Neural cell (in vitro differentiated cells): Measurements from ENCODE around the gene LNX1. TPM values are rescaled to one million over a fixed set of nuclear protein-coding genes. Genes with fewer than 3 reads are reported as not detected.

ENCODE experiments used
- H2AFZ ChIP-seq: fragments of 200-600, 300-800 bp; sonication (generic), shearing (Covaris generic); 2 replicates; pipeline ENCODE4 v1.6.0; 2014; ENCODE audit warnings: low read depth, mild to moderate bottlenecking, antibody characterized with exemption, low read length, moderate library complexity
- H3F3A ChIP-seq: fragments of 200-600 bp; shearing (Covaris generic); 2 replicates; pipeline ENCODE4 v1.6.1; 2016; ENCODE audit warnings: mild to moderate bottlenecking, moderate library complexity, mixed read lengths, antibody characterized with exemption, low read length; ENCODE audit not compliant: insufficient read depth, poor library complexity, severe bottlenecking
- H3K27ac ChIP-seq: fragments of 200-600, 300-800 bp; sonication (generic), shearing (Covaris generic); 2 replicates; pipeline ENCODE4 v1.5.1; 2014; ENCODE audit warnings: mild to moderate bottlenecking, low read length, moderate library complexity
- H3K27me3 ChIP-seq: fragments of 300-800, 200-600 bp; sonication (generic), shearing (Covaris generic); 2 replicates; pipeline ENCODE4 v1.6.0; 2014; ENCODE audit warnings: mild to moderate bottlenecking, low read depth, low read length, moderate library complexity; ENCODE audit not compliant: insufficient read depth
- H3K36me3 ChIP-seq: fragments of 300-800, 200-600 bp; sonication (generic), shearing (Covaris generic); 2 replicates; pipeline ENCODE4 v1.5.1; 2014; ENCODE audit warnings: mild to moderate bottlenecking, antibody characterized with exemption, low read length, moderate library complexity; ENCODE audit not compliant: insufficient read depth
- H3K4me2 ChIP-seq: fragments of 300-800, 200-600 bp; sonication (generic), shearing (Covaris generic); 2 replicates; pipeline ENCODE4 v1.6.0; 2014; ENCODE audit warnings: mild to moderate bottlenecking, low read length
- H3K4me3 ChIP-seq: fragments of 300-800, 200-600 bp; sonication (generic), shearing (Covaris generic); 2 replicates; pipeline ENCODE4 v1.5.1; 2014; ENCODE audit warnings: mild to moderate bottlenecking, low read length, moderate library complexity
- H3K79me2 ChIP-seq: fragments of 200-600 bp; shearing (Covaris generic); replicated peaks from 2 replicates; pipeline ENCODE4 v1.6.0; 2014; ENCODE audit warnings: mild to moderate bottlenecking, low read length, moderate library complexity; ENCODE audit not compliant: insufficient read depth
- H3K9ac ChIP-seq: fragments of 300-800, 200-600 bp; sonication (generic), shearing (Covaris generic); 2 replicates; pipeline ENCODE4 v1.6.1; 2016; ENCODE audit warnings: mild to moderate bottlenecking, low read length, mixed read lengths
- H3K9me2 ChIP-seq: fragments of 200-600 bp; shearing (Covaris generic); 2 replicates; pipeline ENCODE4 v1.6.1; 2016; ENCODE audit warnings: mild to moderate bottlenecking, low read length, mixed read lengths; ENCODE audit not compliant: insufficient read depth
- H3K9me3 ChIP-seq: fragments of 200-600, 300-800 bp; sonication (generic), shearing (Covaris generic); 2 replicates; pipeline ENCODE4 v1.6.1; 2016; ENCODE audit warnings: mild to moderate bottlenecking, mixed run types, low read length, moderate library complexity, mixed read lengths
- H4K20me1 ChIP-seq: fragments of 200-600 bp; shearing (Covaris generic); 2 replicates; pipeline ENCODE4 v1.6.1; 2016; ENCODE audit warnings: mild to moderate bottlenecking, mixed run types; ENCODE audit not compliant: insufficient read depth
- CTCF ChIP-seq: fragments of 450-650 bp; IDR thresholded peaks from 2 replicates; pipeline ENCODE4 v1.5.1; 2014; ENCODE audit warnings: antibody characterized with exemption, mild to moderate bottlenecking, moderate library complexity; ENCODE audit not compliant: poor library complexity, severe bottlenecking
- EP300 ChIP-seq: fragments of 450-650 bp; conservative IDR thresholded peaks from 2 replicates; pipeline ENCODE4 v1.6.1; 2014; ENCODE audit warnings: antibody characterized with exemption, mild to moderate bottlenecking, moderate library complexity; ENCODE audit not compliant: poor library complexity, severe bottlenecking
- EZH2 ChIP-seq: fragments of 200-600, 300-800 bp; shearing (Covaris generic), sonication (generic); IDR thresholded peaks from 2 replicates; pipeline ENCODE4 v1.6.1; 2014; ENCODE audit warnings: antibody characterized with exemption, low read length, borderline replicate concordance, mild to moderate bottlenecking; ENCODE audit not compliant: insufficient read depth, poor library complexity, severe bottlenecking
- MXI1 ChIP-seq: fragments of 450-650 bp; conservative IDR thresholded peaks from 2 replicates; pipeline ENCODE4 v1.6.1; 2014; ENCODE audit warnings: antibody characterized with exemption, mild to moderate bottlenecking; ENCODE audit not compliant: poor library complexity, severe bottlenecking
- POLR2AphosphoS5 ChIP-seq: IDR thresholded peaks from 2 replicates; pipeline ENCODE4 v1.6.1; 2012
- RAD21 ChIP-seq: fragments of 450-650 bp; conservative IDR thresholded peaks from 2 replicates; pipeline ENCODE4 v1.6.1; 2014; ENCODE audit warnings: antibody characterized with exemption, mild to moderate bottlenecking, moderate library complexity
- REST ChIP-seq: IDR thresholded peaks from 2 replicates; pipeline ENCODE4 v1.6.1; 2012; ENCODE audit warnings: borderline replicate concordance
- SMC3 ChIP-seq: fragments of 450-650 bp; conservative IDR thresholded peaks from 2 replicates; pipeline ENCODE4 v1.6.1; 2014; ENCODE audit warnings: antibody characterized with exemption, mild to moderate bottlenecking, moderate library complexity; ENCODE audit not compliant: poor library complexity
- TAF1 ChIP-seq: IDR thresholded peaks from 2 replicates; pipeline ENCODE4 v1.6.1; 2012; ENCODE audit warnings: low read depth
- polyA plus RNA-seq: library from polyadenylated mRNA; depleted of rRNA; stranded (reverse); fragments of >200 nt; gene quantifications from 2 replicates; pipeline ENCODE4 v1.2.3, GENCODE V29; 2014

The LNX1 gene
- polyA plus RNA-seq, 1 donor from 2014 or later: 3.4 TPM

GRCh38 chr4:53477636-53478035, 113.7 kb downstream of the LNX1 start:
- Histone ChIP-seq H3K9ac (no peak overlapping the region), H3K9me3 (no peaks in the 10 kb centered on the region), H3K36me3 (no peaks in the 10 kb centered on the region), H2AFZ (no peak overlapping the region), H3K4me2 (no peak overlapping the region), H3K9me2 (no peaks in the 10 kb centered on the region), H3K79me2 (no peaks in the 10 kb centered on the region), H3K27ac (no peak overlapping the region), H4K20me1 (no peaks in the 10 kb centered on the region), H3K27me3 (no peaks in the 10 kb centered on the region), H3K4me3 (no peak overlapping the region), H3F3A (no peaks in the 10 kb centered on the region)
- TF ChIP-seq SMC3 (no peak), TAF1 (no peak), REST (no peak), EZH2 (no peak), MXI1 (no peak), POLR2AphosphoS5 (no peak), RAD21 (no peak), CTCF (no peak), EP300 (no peak)

GRCh38 chr4:53477038-53477565, 114.2 kb downstream of the LNX1 start:
- Histone ChIP-seq H4K20me1 (no peaks in the 10 kb centered on the region), H2AFZ (no peak overlapping the region), H3K27ac (no peak overlapping the region), H3K27me3 (no peaks in the 10 kb centered on the region), H3K9ac (no peak overlapping the region), H3K9me3 (no peaks in the 10 kb centered on the region), H3K9me2 (no peaks in the 10 kb centered on the region), H3K4me2 (no peak overlapping the region), H3F3A (no peaks in the 10 kb centered on the region), H3K79me2 (no peaks in the 10 kb centered on the region), H3K36me3 (no peaks in the 10 kb centered on the region), H3K4me3 (no peak overlapping the region)
- TF ChIP-seq REST (no peak), SMC3 (no peak), TAF1 (no peak), POLR2AphosphoS5 (no peak), RAD21 (no peak), MXI1 (no peak), EP300 (no peak), CTCF (no peak), EZH2 (no peak)
